ENCODE results near the gene HMGCR.
"Not testable (repeated sequence)": the region's sequence is repeated elsewhere in the genome, so short reads cannot be mapped to it uniquely, and the experiment has no call there.

HMGCR gene

DNA sequence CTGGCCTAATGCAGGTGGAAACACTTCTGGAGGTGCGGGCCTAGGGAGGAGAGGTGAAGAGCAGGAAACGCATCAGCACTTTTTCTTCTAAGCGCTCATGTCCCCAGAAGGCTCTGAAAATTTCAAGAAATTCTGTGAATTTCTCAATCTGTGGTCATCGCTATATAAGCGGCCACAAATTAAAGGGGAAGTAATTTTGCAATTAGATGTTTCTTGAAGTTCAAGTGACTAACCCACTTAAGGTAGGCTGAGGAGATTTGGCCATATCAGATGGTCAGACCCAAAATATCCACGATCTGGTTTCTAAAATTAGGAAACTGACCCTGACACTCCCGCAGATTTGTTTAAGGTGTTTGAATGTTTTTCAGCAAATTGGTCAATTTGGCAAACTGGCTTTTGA, 16.6 kb upstream of the HMGCR start:
- Histone ChIP-seq H3K27ac (no peak overlapping the region), H3K9me3 (ENCODE audit: low read depth, low read length) (no peaks in the 10 kb centered on the region), H3K4me3 (no peak overlapping the region), H3K36me3 (ENCODE audit: insufficient read depth, low read length) (no peaks in the 10 kb centered on the region), H3K9ac (ENCODE audit: insufficient read length) (no peak overlapping the region)
- TF ChIP-seq FOXP2 (optimal IDR thresholded peaks at IDR 0.05; ENCODE audit: control extremely low read depth, extremely low read length, insufficient read depth): no peak
- no peak for TF ChIP-seq POLR2AphosphoS5 (IDR thresholded peaks at IDR 0.05; ENCODE audit: borderline replicate concordance, low read depth, low read length)
- no peak for TF ChIP-seq EZH2 (IDR thresholded peaks at IDR 0.05)
- DNase-seq (ENCODE audit: low read depth, low spot score): no peak

DNA sequence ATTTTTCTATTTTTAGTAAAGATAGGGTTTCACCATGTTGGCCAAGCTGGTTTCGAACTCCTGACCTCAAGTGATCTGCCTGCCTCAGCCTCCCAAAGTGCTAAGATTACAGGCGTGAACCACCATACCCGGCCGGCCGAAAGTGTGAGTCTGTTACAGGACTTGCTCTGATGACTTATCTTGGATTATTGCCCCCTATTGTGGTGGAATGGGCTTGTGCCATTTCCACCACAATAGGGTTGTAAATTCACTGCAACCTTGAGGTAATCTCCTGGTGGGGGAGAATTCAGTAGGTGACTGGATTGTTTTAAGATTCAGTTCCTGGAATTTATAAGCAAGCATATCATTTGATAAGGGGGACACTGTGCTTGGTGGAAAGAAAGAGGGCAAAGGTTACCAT, 15.0 kb upstream of the HMGCR start:
- Histone ChIP-seq H3K9me3 (ENCODE audit: low read depth, low read length) (no peaks in the 10 kb centered on the region), H3K4me3 (no peak overlapping the region), H3K36me3 (ENCODE audit: insufficient read depth, low read length) (no peaks in the 10 kb centered on the region), H3K27ac (no peak overlapping the region), H3K9ac (ENCODE audit: insufficient read length) (no peak overlapping the region)
- TF ChIP-seq EZH2 (IDR thresholded peaks at IDR 0.05) (no peak), POLR2AphosphoS5 (IDR thresholded peaks at IDR 0.05; ENCODE audit: borderline replicate concordance, low read depth, low read length) (no peak), FOXP2 (optimal IDR thresholded peaks at IDR 0.05; ENCODE audit: control extremely low read depth, extremely low read length, insufficient read depth) (no peak)
- no peak for DNase-seq (ENCODE audit: low read depth, low spot score)

DNA sequence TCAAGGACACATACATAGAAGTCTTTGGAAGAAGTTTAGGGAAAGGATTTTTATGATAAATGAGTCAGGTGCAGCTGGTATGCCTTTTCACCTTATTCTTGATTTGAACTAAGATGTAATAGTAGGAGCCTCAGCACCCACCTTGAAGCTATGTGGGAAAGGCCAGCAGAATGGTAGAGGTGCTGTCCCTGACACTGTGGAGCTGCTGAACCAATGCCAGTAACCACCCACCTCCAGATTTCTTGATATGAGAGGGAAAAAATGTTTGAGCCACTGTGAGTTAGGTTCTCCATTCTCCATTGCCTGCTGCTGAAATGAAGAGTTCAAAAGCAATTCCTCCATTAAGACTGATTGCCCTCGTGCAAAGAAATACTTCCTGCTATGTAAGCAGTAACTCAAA, 12.2 kb upstream of the HMGCR start:
- H3K4me3 ChIP-seq: no peak overlapping the region
- TF ChIP-seq FOXP2 (optimal IDR thresholded peaks at IDR 0.05; ENCODE audit: control extremely low read depth, extremely low read length, insufficient read depth) (no peak), POLR2AphosphoS5 (IDR thresholded peaks at IDR 0.05; ENCODE audit: borderline replicate concordance, low read depth, low read length) (no peak), EZH2 (IDR thresholded peaks at IDR 0.05) (no peak)
- DNase-seq (ENCODE audit: low read depth, low spot score): no peak
- no peak overlapping the region for H3K27ac ChIP-seq
- H3K9me3 ChIP-seq (ENCODE audit: low read depth, low read length): no peaks in the 10 kb centered on the region
- no peak overlapping the region for H3K9ac ChIP-seq (ENCODE audit: insufficient read length)
- H3K36me3 ChIP-seq (ENCODE audit: insufficient read depth, low read length): no peaks in the 10 kb centered on the region

DNA sequence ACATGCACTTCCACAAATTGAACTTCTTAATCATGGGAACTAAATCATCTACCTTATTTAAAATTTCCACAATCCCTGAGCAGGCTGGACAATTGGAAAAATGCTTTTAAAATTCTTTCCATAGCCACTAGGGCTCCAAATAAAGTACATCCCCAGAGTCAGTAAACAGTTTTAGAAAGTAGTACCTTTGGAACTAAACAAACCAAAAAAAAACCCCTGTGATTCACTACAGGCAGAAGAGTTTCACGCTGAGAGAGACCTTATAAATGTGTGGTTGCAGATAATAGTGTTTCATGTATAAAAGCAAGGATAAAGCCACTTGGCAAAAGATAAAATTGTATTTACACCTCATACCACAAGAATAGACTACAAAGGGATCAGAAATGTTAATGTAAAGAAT, 11.8 kb upstream of the HMGCR start:
- Histone ChIP-seq H3K36me3 (ENCODE audit: insufficient read depth, low read length) (no peaks in the 10 kb centered on the region), H3K4me3 (no peak overlapping the region), H3K9ac (ENCODE audit: insufficient read length) (no peak overlapping the region), H3K27ac (no peak overlapping the region), H3K9me3 (ENCODE audit: low read depth, low read length) (no peaks in the 10 kb centered on the region)
- no peak for DNase-seq (ENCODE audit: low read depth, low spot score)
- no peak for TF ChIP-seq FOXP2 (optimal IDR thresholded peaks at IDR 0.05; ENCODE audit: control extremely low read depth, extremely low read length, insufficient read depth)
- no peak for TF ChIP-seq POLR2AphosphoS5 (IDR thresholded peaks at IDR 0.05; ENCODE audit: borderline replicate concordance, low read depth, low read length)
- TF ChIP-seq EZH2 (IDR thresholded peaks at IDR 0.05): no peak

- H3K4me3 ChIP-seq: no peak overlapping the region
- H3K9ac ChIP-seq (ENCODE audit: insufficient read length): no peak overlapping the region
- DNase-seq (ENCODE audit: low read depth, low spot score): no peak
- no peaks in the 10 kb centered on the region for H3K36me3 ChIP-seq (ENCODE audit: insufficient read depth, low read length)
- TF ChIP-seq FOXP2 (optimal IDR thresholded peaks at IDR 0.05; ENCODE audit: control extremely low read depth, extremely low read length, insufficient read depth) (no peak), POLR2AphosphoS5 (IDR thresholded peaks at IDR 0.05; ENCODE audit: borderline replicate concordance, low read depth, low read length) (no peak), EZH2 (IDR thresholded peaks at IDR 0.05) (no peak)
- no peaks in the 10 kb centered on the region for H3K9me3 ChIP-seq (ENCODE audit: low read depth, low read length)
- H3K27ac ChIP-seq: no peak overlapping the region
These were observed 6.6 kb upstream of the HMGCR start for GRCh38 chr5:75330404-75330803.

- Histone ChIP-seq H3K9me3 (ENCODE audit: low read depth, low read length) (no peaks in the 10 kb centered on the region), H3K27ac (no peak overlapping the region), H3K9ac (ENCODE audit: insufficient read length) (no peak overlapping the region), H3K36me3 (ENCODE audit: insufficient read depth, low read length) (no peaks in the 10 kb centered on the region), H3K4me3 (no peak overlapping the region)
- TF ChIP-seq POLR2AphosphoS5 (IDR thresholded peaks at IDR 0.05; ENCODE audit: borderline replicate concordance, low read depth, low read length) (no peak), EZH2 (IDR thresholded peaks at IDR 0.05) (no peak), FOXP2 (optimal IDR thresholded peaks at IDR 0.05; ENCODE audit: control extremely low read depth, extremely low read length, insufficient read depth) (no peak)
- DNase-seq (ENCODE audit: low read depth, low spot score): no peak
These were observed 5.6 kb upstream of the HMGCR start for GRCh38 chr5:75331095-75332090.

GRCh38 chr5:75333759-75334158, 3.3 kb upstream of the HMGCR start:
- H3K4me3 ChIP-seq; H3K9me3 ChIP-seq (ENCODE audit: low read depth, low read length); H3K36me3 ChIP-seq (ENCODE audit: insufficient read depth, low read length); H3K9ac ChIP-seq (ENCODE audit: insufficient read length); H3K27ac ChIP-seq; DNase-seq (ENCODE audit: low read depth, low spot score): not testable (repeated sequence)

DNA sequence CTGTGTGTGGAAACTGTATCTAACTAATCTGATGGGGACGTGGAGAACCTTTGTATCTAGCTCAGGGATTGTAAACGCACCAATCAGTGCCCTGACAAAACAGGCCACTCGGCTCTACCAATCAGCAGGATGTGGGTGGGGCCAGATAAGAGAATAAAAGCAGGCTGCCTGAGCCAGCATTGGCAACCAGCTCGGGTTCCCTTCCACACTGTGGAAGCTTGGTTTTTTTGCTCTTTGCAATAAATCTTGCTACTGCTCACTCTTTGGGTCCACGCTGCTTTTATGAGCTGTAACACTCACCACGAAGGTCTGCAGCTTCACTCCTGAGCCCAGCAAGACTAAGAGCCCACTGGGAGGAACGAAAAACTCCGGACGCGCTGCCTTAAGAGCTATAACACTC, 2.6 kb upstream of the HMGCR start:
- H3K36me3 ChIP-seq (ENCODE audit: insufficient read depth, low read length); DNase-seq (ENCODE audit: low read depth, low spot score); H3K4me3 ChIP-seq; H3K9me3 ChIP-seq (ENCODE audit: low read depth, low read length); H3K9ac ChIP-seq (ENCODE audit: insufficient read length); H3K27ac ChIP-seq: not testable (repeated sequence)

- Histone ChIP-seq H3K9ac (ENCODE audit: insufficient read length) (no peak overlapping the region), H3K9me3 (ENCODE audit: low read depth, low read length) (no peaks in the 10 kb centered on the region), H3K36me3 (ENCODE audit: insufficient read depth, low read length) (peaks cover 16% of the 10 kb centered on the region), H3K4me3 (no peak overlapping the region), H3K27ac (peak overlapping the region; percentile 96; the same call in 1 of the 2 replicates)
- no peak for DNase-seq (ENCODE audit: low read depth, low spot score)
- TF ChIP-seq FOXP2 (optimal IDR thresholded peaks at IDR 0.05; ENCODE audit: control extremely low read depth, extremely low read length, insufficient read depth): no peak
- no peak for TF ChIP-seq EZH2 (IDR thresholded peaks at IDR 0.05)
- TF ChIP-seq POLR2AphosphoS5 (IDR thresholded peaks at IDR 0.05; ENCODE audit: borderline replicate concordance, low read depth, low read length): no peak
These were observed 1.5 kb upstream of the HMGCR start for GRCh38 chr5:75335486-75335885.
